HEK293T (cell line): ENCODE results near the gene SIPA1L3.

Experiments
- ARNT ChIP-seq: fragments of 450-650 bp; IDR thresholded peaks from 2 replicates; pipeline ENCODE4 v1.6.1; 2017; ENCODE audit warnings: mild to moderate bottlenecking
- BHLHE40 ChIP-seq: fragments of 450-650 bp; IDR thresholded peaks from 2 replicates; pipeline ENCODE4 v1.6.1; 2016; ENCODE audit warnings: mild to moderate bottlenecking, moderate library complexity, borderline replicate concordance
- CTBP1 ChIP-seq: fragments of 450-650 bp; IDR thresholded peaks from 2 replicates; pipeline ENCODE4 v1.6.1; 2016; ENCODE audit warnings: borderline replicate concordance
- ELF4 ChIP-seq: fragments of 450-650 bp; IDR thresholded peaks from 2 replicates; pipeline ENCODE4 v1.6.1; 2017; ENCODE audit warnings: antibody characterized with exemption
- FOXA1 ChIP-seq: fragments of 450-650 bp; IDR thresholded peaks from 2 replicates; pipeline ENCODE4 v1.6.1; 2016; ENCODE audit warnings: mild to moderate bottlenecking
- FOXM1 ChIP-seq: fragments of 450-650 bp; IDR thresholded peaks from 2 replicates; pipeline ENCODE4 v1.6.1; 2017; ENCODE audit warnings: mild to moderate bottlenecking, borderline replicate concordance
- L3MBTL2 ChIP-seq: fragments of 450-650 bp; conservative IDR thresholded peaks from 2 replicates; pipeline ENCODE4 v1.6.1; 2016; ENCODE audit warnings: mild to moderate bottlenecking
- LEF1 ChIP-seq: fragments of 450-650 bp; IDR thresholded peaks from 2 replicates; pipeline ENCODE4 v1.6.1; 2017; ENCODE audit warnings: mild to moderate bottlenecking, borderline replicate concordance
- NFRKB ChIP-seq: fragments of 450-650 bp; IDR thresholded peaks from 2 replicates; pipeline ENCODE4 v1.6.1; 2016; ENCODE audit warnings: mild to moderate bottlenecking, moderate library complexity
- PKNOX1 ChIP-seq: fragments of 450-650 bp; IDR thresholded peaks from 2 replicates; pipeline ENCODE4 v1.6.1; 2016
- SP1 ChIP-seq: fragments of 450-650 bp; IDR thresholded peaks from 2 replicates; pipeline ENCODE4 v1.6.1; 2017
- SUZ12 ChIP-seq: fragments of 450-650 bp; IDR thresholded peaks from 2 replicates; pipeline ENCODE4 v1.6.1; 2016; ENCODE audit warnings: mild to moderate bottlenecking
- TARDBP ChIP-seq: fragments of 450-650 bp; IDR thresholded peaks from 2 replicates; pipeline ENCODE4 v1.6.1; 2016
- ZNF384 ChIP-seq: fragments of 450-650 bp; IDR thresholded peaks from 2 replicates; pipeline ENCODE4 v1.6.1; 2016

GRCh38 chr19:38184815-38185214 is 277.8 kb downstream of the SIPA1L3 start:
- no peak for TF ChIP-seq SP1
- no peak for TF ChIP-seq ELF4
- no peak for TF ChIP-seq NFRKB
- TF ChIP-seq PKNOX1, result no peak
- TF ChIP-seq TARDBP, result no peak
- TF ChIP-seq ARNT, result no peak
- no peak for TF ChIP-seq CTBP1
- TF ChIP-seq FOXM1, result no peak
- no peak for TF ChIP-seq FOXA1
- no peak for TF ChIP-seq BHLHE40
- TF ChIP-seq SUZ12, result no peak
- no peak for TF ChIP-seq LEF1
- no peak for TF ChIP-seq ZNF384
- TF ChIP-seq L3MBTL2, result no peak
